HEK293T (cell line): Measurements from ENCODE around the gene PCP4.

Source experiments
- CTCF ChIA-PET: fragments of 350-600 bp; formaldehyde crosslinking; extraction: SDS; loops from one replicate; lab custom pipeline; 2021; ENCODE audit warnings: antibody characterized with exemption, inconsistent platforms; lab: Yijun Ruan, JAX
- POLR2A ChIA-PET: fragments of 350-600 bp; formaldehyde crosslinking; extraction: SDS; loops from one replicate; lab custom pipeline; 2020; ENCODE audit warnings: antibody characterized with exemption, inconsistent platforms; lab: Yijun Ruan, JAX
- DNase-seq: peaks from one replicate; pipeline ENCODE4 v3.0.0; 2012; ENCODE audit warnings: mixed read lengths; ENCODE audit errors: extremely low spot score
- ARNT ChIP-seq: fragments of 450-650 bp; IDR thresholded peaks from 2 replicates; pipeline ENCODE4 v1.6.1; 2017; ENCODE audit warnings: mild to moderate bottlenecking
- BHLHE40 ChIP-seq: fragments of 450-650 bp; IDR thresholded peaks from 2 replicates; pipeline ENCODE4 v1.6.1; 2016; ENCODE audit warnings: mild to moderate bottlenecking, moderate library complexity, borderline replicate concordance
- CTBP1 ChIP-seq: fragments of 450-650 bp; IDR thresholded peaks from 2 replicates; pipeline ENCODE4 v1.6.1; 2016; ENCODE audit warnings: borderline replicate concordance
- ELF4 ChIP-seq: fragments of 450-650 bp; IDR thresholded peaks from 2 replicates; pipeline ENCODE4 v1.6.1; 2017; ENCODE audit warnings: antibody characterized with exemption
- FOXA1 ChIP-seq: fragments of 450-650 bp; IDR thresholded peaks from 2 replicates; pipeline ENCODE4 v1.6.1; 2016; ENCODE audit warnings: mild to moderate bottlenecking
- FOXK2 ChIP-seq: fragments of 450-650 bp; IDR thresholded peaks from 2 replicates; pipeline ENCODE4 v1.6.1; 2016; ENCODE audit warnings: mild to moderate bottlenecking
- FOXM1 ChIP-seq: fragments of 450-650 bp; IDR thresholded peaks from 2 replicates; pipeline ENCODE4 v1.6.1; 2017; ENCODE audit warnings: mild to moderate bottlenecking, borderline replicate concordance
- HDGF ChIP-seq: fragments of 450-650 bp; IDR thresholded peaks from 2 replicates; pipeline ENCODE4 v1.6.1; 2017; ENCODE audit warnings: antibody characterized with exemption, borderline replicate concordance
- L3MBTL2 ChIP-seq: fragments of 450-650 bp; conservative IDR thresholded peaks from 2 replicates; pipeline ENCODE4 v1.6.1; 2016; ENCODE audit warnings: mild to moderate bottlenecking
- LEF1 ChIP-seq: fragments of 450-650 bp; IDR thresholded peaks from 2 replicates; pipeline ENCODE4 v1.6.1; 2017; ENCODE audit warnings: mild to moderate bottlenecking, borderline replicate concordance
- NFRKB ChIP-seq: fragments of 450-650 bp; IDR thresholded peaks from 2 replicates; pipeline ENCODE4 v1.6.1; 2016; ENCODE audit warnings: mild to moderate bottlenecking, moderate library complexity
- PKNOX1 ChIP-seq: fragments of 450-650 bp; IDR thresholded peaks from 2 replicates; pipeline ENCODE4 v1.6.1; 2016
- SP1 ChIP-seq: fragments of 450-650 bp; IDR thresholded peaks from 2 replicates; pipeline ENCODE4 v1.6.1; 2017
- SUZ12 ChIP-seq: fragments of 450-650 bp; IDR thresholded peaks from 2 replicates; pipeline ENCODE4 v1.6.1; 2016; ENCODE audit warnings: mild to moderate bottlenecking
- TARDBP ChIP-seq: fragments of 450-650 bp; IDR thresholded peaks from 2 replicates; pipeline ENCODE4 v1.6.1; 2016
- ZNF384 ChIP-seq: fragments of 450-650 bp; IDR thresholded peaks from 2 replicates; pipeline ENCODE4 v1.6.1; 2016

PCP4 gene

GRCh38 chr21:39842741-39843459, 24.3 kb upstream of the PCP4 start:
- no peak for DNase-seq
- CTCF ChIA-PET: no interaction called here
- POLR2A ChIA-PET: no interaction called here
- TF ChIP-seq FOXA1: no peak
- TF ChIP-seq ZNF384: no peak
- TF ChIP-seq SUZ12: no peak
- no peak for TF ChIP-seq ELF4
- TF ChIP-seq L3MBTL2: no peak
- no peak for TF ChIP-seq FOXK2
- no peak for TF ChIP-seq FOXM1
- TF ChIP-seq SP1: no peak
- TF ChIP-seq ARNT: no peak
- no peak for TF ChIP-seq HDGF
- TF ChIP-seq CTBP1: no peak
- TF ChIP-seq PKNOX1: no peak
- no peak for TF ChIP-seq TARDBP
- no peak for TF ChIP-seq NFRKB
- no peak for TF ChIP-seq BHLHE40
- TF ChIP-seq LEF1: no peak

GRCh38 chr21:39843483-39843882, 23.8 kb upstream of the PCP4 start:
- DNase-seq: no peak
- CTCF ChIA-PET: no interaction called here

GRCh38 chr21:39843916-39844315, 23.3 kb upstream of the PCP4 start:
- no peak for DNase-seq
- CTCF ChIA-PET: no interaction called here
- POLR2A ChIA-PET: no interaction called here
- TF ChIP-seq HDGF (no peak), TARDBP (no peak), ZNF384 (no peak), LEF1 (no peak), CTBP1 (no peak), L3MBTL2 (no peak), NFRKB (no peak), FOXM1 (no peak), SUZ12 (no peak), FOXA1 (no peak)

More at GRCh38 chr21:39843483-39843882, 23.8 kb upstream of the PCP4 start:
- TF ChIP-seq NFRKB: no peak
- TF ChIP-seq PKNOX1: no peak
- no peak for TF ChIP-seq BHLHE40
- TF ChIP-seq FOXA1: no peak
- no peak for TF ChIP-seq SP1
- no peak for TF ChIP-seq FOXK2
- no peak for TF ChIP-seq CTBP1
- no peak for TF ChIP-seq FOXM1
- no peak for TF ChIP-seq LEF1
- no peak for TF ChIP-seq ZNF384
- no peak for TF ChIP-seq ARNT
- no peak for TF ChIP-seq TARDBP
- TF ChIP-seq HDGF: no peak
- no peak for TF ChIP-seq ELF4
- TF ChIP-seq SUZ12: no peak
- no peak for TF ChIP-seq L3MBTL2
- POLR2A ChIA-PET: no interaction called here

- POLR2A ChIA-PET: no interaction called here
- CTCF ChIA-PET: no interaction called here
- TF ChIP-seq ZNF384 (no peak), SUZ12 (no peak), L3MBTL2 (no peak), ELF4 (no peak), TARDBP (no peak), SP1 (no peak), FOXK2 (no peak), FOXM1 (no peak), FOXA1 (no peak), BHLHE40 (no peak), CTBP1 (no peak), LEF1 (no peak), HDGF (no peak), NFRKB (no peak), PKNOX1 (no peak), ARNT (no peak)
- no peak for DNase-seq
Observed at GRCh38 chr21:39845571-39846130, 21.6 kb upstream of the PCP4 start.

GRCh38 chr21:39847877-39848276, 19.4 kb upstream of the PCP4 start:
- ChIA-PET POLR2A (no interaction called here), CTCF (no interaction called here)
- no peak for DNase-seq
- TF ChIP-seq TARDBP (no peak), FOXK2 (no peak), ZNF384 (no peak), L3MBTL2 (no peak), BHLHE40 (no peak), HDGF (no peak), ELF4 (no peak), FOXA1 (no peak), ARNT (no peak), SP1 (no peak), NFRKB (no peak), CTBP1 (no peak), LEF1 (no peak), FOXM1 (no peak), SUZ12 (no peak), PKNOX1 (no peak)
